Measurements from ENCODE around the gene MCF2L. TPM values are rescaled to one million over a fixed set of nuclear protein-coding genes. Genes with fewer than 3 reads are reported as not detected.

MCF2L gene
- total RNA-seq, 1 experiment from 2014 or later: not detected

DNA sequence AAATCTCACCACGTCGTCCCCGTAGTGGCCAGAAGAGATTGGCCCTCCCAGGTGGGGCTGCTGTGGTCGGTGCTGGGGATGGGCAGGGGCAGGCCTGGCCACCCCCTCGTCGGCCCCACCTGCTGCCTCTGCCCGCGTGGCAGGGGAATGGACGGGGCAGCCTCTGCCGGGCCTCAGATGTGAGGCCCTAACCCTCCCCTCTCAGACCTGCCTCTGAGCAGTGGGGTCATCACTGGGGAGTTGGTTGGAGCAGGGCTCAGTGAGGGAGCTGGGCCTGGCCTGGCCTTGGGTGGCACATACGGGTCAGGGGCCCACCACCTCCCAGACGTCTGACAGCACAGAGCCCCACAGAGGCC is 41.5 kb downstream of the MCF2L start:
- TF ChIP-seq, protein P1, sequence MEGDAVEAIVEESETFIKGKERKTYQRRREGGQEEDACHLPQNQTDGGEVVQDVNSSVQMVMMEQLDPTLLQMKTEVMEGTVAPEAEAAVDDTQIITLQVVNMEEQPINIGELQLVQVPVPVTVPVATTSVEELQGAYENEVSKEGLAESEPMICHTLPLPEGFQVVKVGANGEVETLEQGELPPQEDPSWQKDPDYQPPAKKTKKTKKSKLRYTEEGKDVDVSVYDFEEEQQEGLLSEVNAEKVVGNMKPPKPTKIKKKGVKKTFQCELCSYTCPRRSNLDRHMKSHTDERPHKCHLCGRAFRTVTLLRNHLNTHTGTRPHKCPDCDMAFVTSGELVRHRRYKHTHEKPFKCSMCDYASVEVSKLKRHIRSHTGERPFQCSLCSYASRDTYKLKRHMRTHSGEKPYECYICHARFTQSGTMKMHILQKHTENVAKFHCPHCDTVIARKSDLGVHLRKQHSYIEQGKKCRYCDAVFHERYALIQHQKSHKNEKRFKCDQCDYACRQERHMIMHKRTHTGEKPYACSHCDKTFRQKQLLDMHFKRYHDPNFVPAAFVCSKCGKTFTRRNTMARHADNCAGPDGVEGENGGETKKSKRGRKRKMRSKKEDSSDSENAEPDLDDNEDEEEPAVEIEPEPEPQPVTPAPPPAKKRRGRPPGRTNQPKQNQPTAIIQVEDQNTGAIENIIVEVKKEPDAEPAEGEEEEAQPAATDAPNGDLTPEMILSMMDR (IDR thresholded peaks at IDR 0.05; ENCODE audit: unreplicated experiment): no peak
- H3K27ac Mint-ChIP-seq (ENCODE audit: low read depth, unreplicated experiment): no peak overlapping the region
- no TSS peak for BruUV-seq (replicated peaks)
- peaks cover 15% of the 10 kb centered on the region for H3K9me3 Mint-ChIP-seq (ENCODE audit: unreplicated experiment)
- no peaks in the 10 kb centered on the region for H3K4me1 Mint-ChIP-seq (ENCODE audit: insufficient read depth, unreplicated experiment)
- H3K4me3 Mint-ChIP-seq (ENCODE audit: unreplicated experiment): no peak overlapping the region
- no peak for DNase-seq (ENCODE audit: unreplicated experiment)
- no peaks in the 10 kb centered on the region for H3K27me3 Mint-ChIP-seq (ENCODE audit: insufficient read depth, unreplicated experiment)
- H3K36me3 Mint-ChIP-seq (ENCODE audit: insufficient read depth, unreplicated experiment): no peaks in the 10 kb centered on the region
- CTCF ChIA-PET: no interaction called here
- intact Hi-C loops (cut with micrococcal nuclease): no loop called here
- POLR2A ChIA-PET: no interaction called here

- Mint-ChIP-seq H3K27ac (ENCODE audit: low read depth, unreplicated experiment) (no peak overlapping the region), H3K9me3 (ENCODE audit: unreplicated experiment) (peaks cover 15% of the 10 kb centered on the region), H3K4me3 (ENCODE audit: unreplicated experiment) (no peak overlapping the region), H3K36me3 (ENCODE audit: insufficient read depth, unreplicated experiment) (no peaks in the 10 kb centered on the region), H3K27me3 (ENCODE audit: insufficient read depth, unreplicated experiment) (no peaks in the 10 kb centered on the region), H3K4me1 (ENCODE audit: insufficient read depth, unreplicated experiment) (no peaks in the 10 kb centered on the region)
- no peak for DNase-seq (ENCODE audit: unreplicated experiment)
- TF ChIP-seq, protein P1 (IDR thresholded peaks at IDR 0.05; ENCODE audit: unreplicated experiment): no peak
- BruUV-seq (replicated peaks): no TSS peak
- ChIA-PET CTCF (interaction anchor here (0.6 kb wide), 1 partner anchor 8 kb away, joined by 3 read pairs; no protein-coding TSS in a partner anchor), POLR2A (no interaction called here)
- intact Hi-C loops (cut with micrococcal nuclease): no loop called here
Observed at GRCh38 chr13:113013303-113013702, 44.3 kb downstream of the MCF2L start.

DNA sequence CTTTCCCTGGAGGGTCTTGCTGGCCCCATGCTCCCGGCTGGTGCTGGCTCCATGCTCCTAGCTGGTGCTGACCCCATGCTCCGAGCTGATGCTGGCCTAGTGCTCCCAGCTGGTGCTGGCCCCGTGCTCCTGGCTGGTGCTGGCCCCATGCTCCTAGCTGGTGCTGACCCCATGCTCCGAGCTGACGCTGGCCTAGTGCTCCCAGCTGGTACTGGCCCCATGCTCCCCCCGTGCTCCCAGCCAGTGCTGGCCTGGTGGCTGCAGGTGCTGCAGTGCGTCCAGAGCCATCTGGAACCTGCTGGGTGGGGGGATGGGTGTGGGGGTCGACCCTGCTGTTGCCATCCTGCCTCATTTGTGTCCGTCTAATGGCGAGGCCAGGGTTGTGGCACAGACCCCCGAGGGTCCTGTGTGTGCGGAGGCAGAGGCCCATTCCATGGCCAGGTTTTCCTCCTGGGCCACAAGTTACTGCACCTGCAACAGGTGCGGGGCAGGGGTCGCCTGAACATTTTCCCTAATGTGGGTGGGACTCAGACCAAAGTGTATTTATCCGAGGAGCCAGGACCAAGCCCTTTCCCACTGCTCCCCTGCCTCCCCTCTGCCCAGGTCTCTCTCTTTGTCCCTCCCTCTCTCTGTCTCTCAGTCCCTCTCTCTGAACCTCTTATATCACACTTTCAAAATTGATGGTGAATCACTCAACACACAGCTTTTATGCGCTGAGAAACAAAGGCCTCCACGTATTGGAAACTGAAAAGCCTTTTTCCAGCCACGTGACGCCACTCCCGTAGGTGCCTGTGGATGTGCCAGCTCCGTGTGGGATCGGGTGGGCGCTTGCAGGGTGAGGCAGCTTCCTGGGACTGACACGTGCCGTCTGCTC is 45.1 kb downstream of the MCF2L start:
- no TSS peak for BruUV-seq (replicated peaks)
- Mint-ChIP-seq H3K27ac (ENCODE audit: low read depth, unreplicated experiment) (no peak overlapping the region), H3K27me3 (ENCODE audit: insufficient read depth, unreplicated experiment) (no peaks in the 10 kb centered on the region), H3K36me3 (ENCODE audit: insufficient read depth, unreplicated experiment) (no peaks in the 10 kb centered on the region), H3K4me1 (ENCODE audit: insufficient read depth, unreplicated experiment) (no peaks in the 10 kb centered on the region), H3K4me3 (ENCODE audit: unreplicated experiment) (no peak overlapping the region), H3K9me3 (ENCODE audit: unreplicated experiment) (peaks cover 15% of the 10 kb centered on the region)
- no peak for DNase-seq (ENCODE audit: unreplicated experiment)
- TF ChIP-seq, protein P1 (IDR thresholded peaks at IDR 0.05; ENCODE audit: unreplicated experiment): no peak
- intact Hi-C loops (cut with micrococcal nuclease): no loop called here
- POLR2A ChIA-PET: no interaction called here
- CTCF ChIA-PET: interaction anchor here (0.6 kb wide), 1 partner anchor 266 kb away, joined by 3 read pairs; no protein-coding TSS in a partner anchor

- DNase-seq (ENCODE audit: unreplicated experiment): no peak
- POLR2A ChIA-PET: no interaction called here
- H3K4me1 Mint-ChIP-seq (ENCODE audit: insufficient read depth, unreplicated experiment): no peaks in the 10 kb centered on the region
- no peaks in the 10 kb centered on the region for H3K36me3 Mint-ChIP-seq (ENCODE audit: insufficient read depth, unreplicated experiment)
- H3K27me3 Mint-ChIP-seq (ENCODE audit: insufficient read depth, unreplicated experiment): no peaks in the 10 kb centered on the region
- H3K27ac Mint-ChIP-seq (ENCODE audit: low read depth, unreplicated experiment): no peak overlapping the region
- intact Hi-C loops (cut with micrococcal nuclease): no loop called here
- no peak overlapping the region for H3K4me3 Mint-ChIP-seq (ENCODE audit: unreplicated experiment)
- peaks cover 15% of the 10 kb centered on the region for H3K9me3 Mint-ChIP-seq (ENCODE audit: unreplicated experiment)
- TF ChIP-seq, protein P1 (IDR thresholded peaks at IDR 0.05; ENCODE audit: unreplicated experiment): no peak
- BruUV-seq (replicated peaks): no TSS peak
- CTCF ChIA-PET: interaction anchor here (0.6 to 1.1 kb wide), 2 partner anchors 14 to 266 kb away, joined by 3 to 4 read pairs; no protein-coding TSS in a partner anchor
Observed at GRCh38 chr13:113014752-113015745, 46.0 kb downstream of the MCF2L start.
